Measurements from ENCODE around the gene MACROD2. TPM values are rescaled to one million over a fixed set of nuclear protein-coding genes. Genes with fewer than 3 reads are reported as not detected.

The MACROD2 gene
- total and polyA plus RNA-seq, 2 experiments from 2014 or later, result 2.8 to 4.3 TPM

GRCh38 chr20:14888134-14888533, 892.8 kb downstream of the MACROD2 start:
- no peaks in the 10 kb centered on the region for H3K36me3 Mint-ChIP-seq (ENCODE audit: low read depth)

More at GRCh38 chr20:14888134-14888533, 892.8 kb downstream of the MACROD2 start:
- H2AFZ ChIP-seq, result no peak overlapping the region
- no peaks in the 10 kb centered on the region for H3K27me3 ChIP-seq (ENCODE audit: insufficient read depth)
- H3K4me1 ChIP-seq (ENCODE audit: insufficient read depth), result no peaks in the 10 kb centered on the region
- no peaks in the 10 kb centered on the region for H3K79me2 ChIP-seq (replicated peaks; ENCODE audit: insufficient read depth)
- Mint-ChIP-seq H3K27me3 (ENCODE audit: insufficient read depth, low read depth, poor library complexity) (no peaks in the 10 kb centered on the region), H3K4me1 (peaks cover 7% of the 10 kb centered on the region; the same call in 2 of the 3 replicates), H3K27ac (no peak overlapping the region), H3K9me3 (no peaks in the 10 kb centered on the region), H3K4me3 (no peak overlapping the region)
- H4K20me1 ChIP-seq (replicated peaks; ENCODE audit: insufficient read depth), result no peaks in the 10 kb centered on the region; the same call in 1 of the 2 replicates
- DNase-seq (ENCODE audit: low spot score), result no peak
- H3K4me3 ChIP-seq, result no peak overlapping the region
- no peak for ATAC-seq
- H3F3A ChIP-seq (replicated peaks; ENCODE audit: low read depth), result no peaks in the 10 kb centered on the region
- H3K27ac ChIP-seq (ENCODE audit: low read depth), result no peak overlapping the region
- no peaks in the 10 kb centered on the region for H3K36me3 ChIP-seq (ENCODE audit: insufficient read depth)
- H3K4me2 ChIP-seq, result no peak overlapping the region
- peaks cover 11% of the 10 kb centered on the region for H3K9me2 ChIP-seq (ENCODE audit: insufficient read depth)
- TF ChIP-seq POLR2AphosphoS5 (IDR thresholded peaks at IDR 0.05; ENCODE audit: low read depth) (no peak), EZH2 (IDR thresholded peaks at IDR 0.05; ENCODE audit: low read depth, unreplicated experiment) (no peak), EZH2phosphoT487 (IDR thresholded peaks at IDR 0.05; ENCODE audit: unreplicated experiment) (no peak), STAT1 (IDR thresholded peaks at IDR 0.05; ENCODE audit: unreplicated experiment) (no peak), JUNB (IDR thresholded peaks at IDR 0.05; ENCODE audit: unreplicated experiment) (no peak), ETS1 (IDR thresholded peaks at IDR 0.05) (no peak), ZNF114 (CRISPR knock-in tag; IDR thresholded peaks at IDR 0.05) (no peak), REST (IDR thresholded peaks at IDR 0.05; ENCODE audit: unreplicated experiment) (no peak), CREB1 (CRISPR knock-in tag; IDR thresholded peaks at IDR 0.05; ENCODE audit: low read depth) (no peak), ZNF331 (CRISPR knock-in tag; IDR thresholded peaks at IDR 0.05; ENCODE audit: low read depth) (no peak), ZNF462 (CRISPR knock-in tag; IDR thresholded peaks at IDR 0.05) (no peak)

Data from GM23338 (cell line).